ENCODE results near the gene COL6A2. TPM values are rescaled to one million over a fixed set of nuclear protein-coding genes. Genes with fewer than 3 reads are reported as not detected.

Gene COL6A2
- total RNA-seq, 1 experiment from 2014 or later = 87.0 TPM

DNA sequence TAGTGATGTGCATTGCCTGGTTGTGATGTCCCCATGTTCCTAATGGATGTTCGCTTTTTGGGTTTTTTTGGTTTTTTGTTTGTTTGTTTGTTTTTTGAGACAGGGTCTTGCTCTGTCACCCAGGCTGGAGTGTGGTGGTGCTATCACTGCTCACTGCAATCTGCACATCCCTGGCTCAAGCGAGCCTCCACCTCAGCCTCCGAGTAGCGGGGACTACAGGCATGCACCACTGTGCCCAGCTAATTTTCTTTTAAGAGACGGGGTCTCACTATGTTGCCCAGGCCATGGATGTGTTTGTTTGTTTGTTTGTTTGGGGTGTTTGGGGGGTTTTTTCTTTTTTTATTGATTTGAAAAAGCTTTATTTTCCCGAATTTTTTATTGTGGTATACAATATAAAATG, 2.1 kb downstream of the COL6A2 start:
- H3K79me2 ChIP-seq (ENCODE audit: insufficient read depth, low read length) = peaks cover 5% of the 10 kb centered on the region; the same call in 1 of the 2 replicates
- no peak for ATAC-seq
- ChIA-PET POLR2A (no interaction called here), CTCF (no interaction called here), RAD21 (ENCODE audit: low non-redundant PET in 1 of 2, low total read pairs in 2 of 2, uncharacterized antibody in 2 of 2, unreplicated experiment in 2 of 2) (no interaction called here)
- peaks cover 6 to 13% of the 10 kb centered on the region in 2 experiments; a peak in 3 of 4 replicates for H3K4me1 ChIP-seq (ENCODE audit: control insufficient read depth in 1 of 2, insufficient read depth in 2 of 2, low read length in 2 of 2)
- no peak overlapping the region for H3K4me2 ChIP-seq (ENCODE audit: low read length)
- H3K27ac ChIP-seq (ENCODE audit: low read depth, low read length) = no peak overlapping the region
- no peaks in the 10 kb centered on the region for H3K9me2 ChIP-seq (ENCODE audit: insufficient read depth)
- intact Hi-C loops (cut with micrococcal nuclease) = loop anchor here (5.0 kb wide), 1 partner anchor 128 kb away; no protein-coding TSS in a partner anchor
- no peak overlapping the region for H3K4me3 ChIP-seq (replicated peaks in 1 of 2; ENCODE audit: low read depth in 1 of 2, low read length in 2 of 2)
- no peak for DNase-seq (ENCODE audit: low read depth, low spot score)
- H3K36me3 ChIP-seq (ENCODE audit: control insufficient read depth in 1 of 2, insufficient read depth in 2 of 2, low read length in 2 of 2) = no peaks in the 10 kb centered on the region
- no peaks in the 10 kb centered on the region for H3K27me3 ChIP-seq (ENCODE audit: insufficient read depth, low read length)
- BruUV-seq (replicated peaks) = no TSS peak
- TF ChIP-seq POLR2A (IDR thresholded peaks at IDR 0.05; ENCODE audit: borderline replicate concordance, extremely low read depth, insufficient read depth, insufficient read length) (no peak), JUND (IDR thresholded peaks at IDR 0.05) (no peak), RAD21 (IDR thresholded peaks at IDR 0.05; ENCODE audit: low read depth) (no peak), SP1 (IDR thresholded peaks at IDR 0.05; ENCODE audit: low read depth) (no peak), POLR2AphosphoS5 (IDR thresholded peaks at IDR 0.05; ENCODE audit: low read depth, low read length) (no peak), EZH2 (IDR thresholded peaks at IDR 0.05) (no peak), FOSL1 (IDR thresholded peaks at IDR 0.05; ENCODE audit: low read depth) (no peak), ELF1 (IDR thresholded peaks at IDR 0.05; ENCODE audit: borderline replicate concordance, low read depth) (no peak), ZFX (IDR thresholded peaks at IDR 0.05) (no peak), YY1 (IDR thresholded peaks at IDR 0.05; ENCODE audit: extremely low read depth, insufficient replicate concordance, low read depth, low read length) (no peak), EZH2phosphoT487 (IDR thresholded peaks at IDR 0.05; ENCODE audit: borderline replicate concordance) (no peak), CBX3 (IDR thresholded peaks at IDR 0.05; ENCODE audit: low read depth) (no peak), REST (IDR thresholded peaks at IDR 0.05; ENCODE audit: low read depth) (no peak)
- TF ChIP-seq, protein P1, sequence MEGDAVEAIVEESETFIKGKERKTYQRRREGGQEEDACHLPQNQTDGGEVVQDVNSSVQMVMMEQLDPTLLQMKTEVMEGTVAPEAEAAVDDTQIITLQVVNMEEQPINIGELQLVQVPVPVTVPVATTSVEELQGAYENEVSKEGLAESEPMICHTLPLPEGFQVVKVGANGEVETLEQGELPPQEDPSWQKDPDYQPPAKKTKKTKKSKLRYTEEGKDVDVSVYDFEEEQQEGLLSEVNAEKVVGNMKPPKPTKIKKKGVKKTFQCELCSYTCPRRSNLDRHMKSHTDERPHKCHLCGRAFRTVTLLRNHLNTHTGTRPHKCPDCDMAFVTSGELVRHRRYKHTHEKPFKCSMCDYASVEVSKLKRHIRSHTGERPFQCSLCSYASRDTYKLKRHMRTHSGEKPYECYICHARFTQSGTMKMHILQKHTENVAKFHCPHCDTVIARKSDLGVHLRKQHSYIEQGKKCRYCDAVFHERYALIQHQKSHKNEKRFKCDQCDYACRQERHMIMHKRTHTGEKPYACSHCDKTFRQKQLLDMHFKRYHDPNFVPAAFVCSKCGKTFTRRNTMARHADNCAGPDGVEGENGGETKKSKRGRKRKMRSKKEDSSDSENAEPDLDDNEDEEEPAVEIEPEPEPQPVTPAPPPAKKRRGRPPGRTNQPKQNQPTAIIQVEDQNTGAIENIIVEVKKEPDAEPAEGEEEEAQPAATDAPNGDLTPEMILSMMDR (IDR thresholded peaks at IDR 0.05 in 2 of 3, conservative IDR thresholded peaks at IDR 0.05 in 1 of 3; ENCODE audit: borderline replicate concordance in 1 of 3, insufficient read depth in 1 of 3, low read depth in 2 of 3, low read length in 2 of 3) = no peak
- no peak overlapping the region for H2AFZ ChIP-seq (ENCODE audit: low read depth, low read length, poor library complexity, severe bottlenecking)
- no peak overlapping the region for H3K9ac ChIP-seq (ENCODE audit: low read length)
- H3K9me3 ChIP-seq (ENCODE audit: control insufficient read depth in 1 of 2, insufficient read depth in 1 of 2, low read depth in 1 of 2, low read length in 2 of 2) = peaks cover under 1 to 8% of the 10 kb centered on the region in 2 experiments; a peak in 3 of 4 replicates
- H4K20me1 ChIP-seq (ENCODE audit: insufficient read depth) = no peaks in the 10 kb centered on the region

All from HCT116 (cell line).